ENCODE results near the gene SMARCA2.

Gene SMARCA2

GRCh38 chr9:2231101-2231500 lies 216.0 kb downstream of the SMARCA2 start:
- Histone ChIP-seq H3K36me3 (ENCODE audit: control insufficient read depth in 2 of 2, insufficient read depth in 2 of 2, low read length in 2 of 2) (no peaks in the 10 kb centered on the region), H3K27ac (ENCODE audit: low read depth in 2 of 2, low read length in 2 of 2) (no peak overlapping the region), H3K27me3 (ENCODE audit: control insufficient read depth in 2 of 2, insufficient read depth in 2 of 2, low read length in 2 of 2) (no peaks in the 10 kb centered on the region), H3K4me1 (ENCODE audit: control insufficient read depth in 2 of 2, insufficient read depth in 2 of 2, low read length in 2 of 2) (no peaks in the 10 kb centered on the region), H3K9me3 (ENCODE audit: control insufficient read depth in 2 of 2, low read length in 2 of 2) (no peaks in the 10 kb centered on the region), H3K9ac (ENCODE audit: low read depth in 1 of 2, low read length in 2 of 2) (no peak overlapping the region), H3K4me3 (ENCODE audit: low read length in 2 of 2) (no peak overlapping the region)

- no peak overlapping the region for H3K9ac ChIP-seq (ENCODE audit: low read depth in 1 of 2, low read length in 2 of 2)
- no peaks in the 10 kb centered on the region for H3K36me3 ChIP-seq (ENCODE audit: control insufficient read depth in 2 of 2, insufficient read depth in 2 of 2, low read length in 2 of 2)
- no peak overlapping the region for H3K27ac ChIP-seq (ENCODE audit: low read depth in 2 of 2, low read length in 2 of 2)
- H3K4me3 ChIP-seq (ENCODE audit: low read length in 2 of 2), result no peak overlapping the region
- H3K9me3 ChIP-seq (ENCODE audit: control insufficient read depth in 2 of 2, low read length in 2 of 2), result no peaks in the 10 kb centered on the region
- no peaks in the 10 kb centered on the region for H3K4me1 ChIP-seq (ENCODE audit: control insufficient read depth in 2 of 2, insufficient read depth in 2 of 2, low read length in 2 of 2)
- H3K27me3 ChIP-seq (ENCODE audit: control insufficient read depth in 2 of 2, insufficient read depth in 2 of 2, low read length in 2 of 2), result no peaks in the 10 kb centered on the region
Measured at GRCh38 chr9:2231829-2232228, 216.7 kb downstream of the SMARCA2 start.

- Histone ChIP-seq H3K4me3 (ENCODE audit: low read length in 2 of 2) (no peak overlapping the region), H3K27ac (ENCODE audit: low read depth in 2 of 2, low read length in 2 of 2) (no peak overlapping the region), H3K9me3 (ENCODE audit: control insufficient read depth in 2 of 2, low read length in 2 of 2) (no peaks in the 10 kb centered on the region), H3K36me3 (ENCODE audit: control insufficient read depth in 2 of 2, insufficient read depth in 2 of 2, low read length in 2 of 2) (no peaks in the 10 kb centered on the region), H3K4me1 (ENCODE audit: control insufficient read depth in 2 of 2, insufficient read depth in 2 of 2, low read length in 2 of 2) (no peaks in the 10 kb centered on the region), H3K27me3 (ENCODE audit: control insufficient read depth in 2 of 2, insufficient read depth in 2 of 2, low read length in 2 of 2) (no peaks in the 10 kb centered on the region), H3K9ac (ENCODE audit: low read depth in 1 of 2, low read length in 2 of 2) (no peak overlapping the region)
Measured at GRCh38 chr9:2233274-2233673, 218.1 kb downstream of the SMARCA2 start.

GRCh38 chr9:2234371-2234893 lies 219.3 kb downstream of the SMARCA2 start:
- Histone ChIP-seq H3K9me3 (ENCODE audit: control insufficient read depth in 2 of 2, low read length in 2 of 2) (no peaks in the 10 kb centered on the region), H3K4me3 (ENCODE audit: low read length in 2 of 2) (no peak overlapping the region), H3K9ac (ENCODE audit: low read depth in 1 of 2, low read length in 2 of 2) (no peak overlapping the region), H3K27ac (ENCODE audit: low read depth in 2 of 2, low read length in 2 of 2) (no peak overlapping the region), H3K27me3 (ENCODE audit: control insufficient read depth in 2 of 2, insufficient read depth in 2 of 2, low read length in 2 of 2) (no peaks in the 10 kb centered on the region), H3K36me3 (ENCODE audit: control insufficient read depth in 2 of 2, insufficient read depth in 2 of 2, low read length in 2 of 2) (no peaks in the 10 kb centered on the region), H3K4me1 (ENCODE audit: control insufficient read depth in 2 of 2, insufficient read depth in 2 of 2, low read length in 2 of 2) (no peaks in the 10 kb centered on the region)

- Histone ChIP-seq H3K36me3 (ENCODE audit: control insufficient read depth in 2 of 2, insufficient read depth in 2 of 2, low read length in 2 of 2) (no peaks in the 10 kb centered on the region), H3K9ac (ENCODE audit: low read depth in 1 of 2, low read length in 2 of 2) (no peak overlapping the region), H3K4me1 (ENCODE audit: control insufficient read depth in 2 of 2, insufficient read depth in 2 of 2, low read length in 2 of 2) (no peaks in the 10 kb centered on the region), H3K4me3 (ENCODE audit: low read length in 2 of 2) (no peak overlapping the region), H3K27me3 (ENCODE audit: control insufficient read depth in 2 of 2, insufficient read depth in 2 of 2, low read length in 2 of 2) (no peaks in the 10 kb centered on the region), H3K9me3 (ENCODE audit: control insufficient read depth in 2 of 2, low read length in 2 of 2) (no peaks in the 10 kb centered on the region), H3K27ac (ENCODE audit: low read depth in 2 of 2, low read length in 2 of 2) (no peak overlapping the region)
Measured at GRCh38 chr9:2235623-2236022, 220.5 kb downstream of the SMARCA2 start.

- no peak overlapping the region for H3K4me3 ChIP-seq (ENCODE audit: low read length in 2 of 2)
- no peak overlapping the region for H3K9ac ChIP-seq (ENCODE audit: low read depth in 1 of 2, low read length in 2 of 2)
- no peaks in the 10 kb centered on the region for H3K9me3 ChIP-seq (ENCODE audit: control insufficient read depth in 2 of 2, low read length in 2 of 2)
- H3K4me1 ChIP-seq (ENCODE audit: control insufficient read depth in 2 of 2, insufficient read depth in 2 of 2, low read length in 2 of 2), result peaks cover 0 to 3% of the 10 kb centered on the region in 2 donors
- no peaks in the 10 kb centered on the region for H3K27me3 ChIP-seq (ENCODE audit: control insufficient read depth in 2 of 2, insufficient read depth in 2 of 2, low read length in 2 of 2)
- H3K27ac ChIP-seq (ENCODE audit: low read depth in 2 of 2, low read length in 2 of 2), result no peak overlapping the region
- H3K36me3 ChIP-seq (ENCODE audit: control insufficient read depth in 2 of 2, insufficient read depth in 2 of 2, low read length in 2 of 2), result no peaks in the 10 kb centered on the region
Measured at GRCh38 chr9:2236850-2237249, 221.7 kb downstream of the SMARCA2 start.

- Histone ChIP-seq H3K36me3 (ENCODE audit: control insufficient read depth in 2 of 2, insufficient read depth in 2 of 2, low read length in 2 of 2) (no peaks in the 10 kb centered on the region), H3K9ac (ENCODE audit: low read depth in 1 of 2, low read length in 2 of 2) (peak overlapping the region in 1 of 2 donors; percentile 49), H3K27ac (ENCODE audit: low read depth in 2 of 2, low read length in 2 of 2) (no peak overlapping the region), H3K4me3 (ENCODE audit: low read length in 2 of 2) (peak overlapping the region; percentile 63 to 75), H3K4me1 (ENCODE audit: control insufficient read depth in 2 of 2, insufficient read depth in 2 of 2, low read length in 2 of 2) (peaks cover 11 to 12% of the 10 kb centered on the region in 2 donors), H3K9me3 (ENCODE audit: control insufficient read depth in 2 of 2, low read length in 2 of 2) (no peaks in the 10 kb centered on the region), H3K27me3 (ENCODE audit: control insufficient read depth in 2 of 2, insufficient read depth in 2 of 2, low read length in 2 of 2) (no peaks in the 10 kb centered on the region)
Measured at GRCh38 chr9:2241461-2241835, 226.3 kb downstream of the SMARCA2 start.

- H3K4me1 ChIP-seq (ENCODE audit: control insufficient read depth in 2 of 2, insufficient read depth in 2 of 2, low read length in 2 of 2), result peaks cover 11 to 12% of the 10 kb centered on the region in 2 donors
- peak overlapping the region; percentile 63 to 75 for H3K4me3 ChIP-seq (ENCODE audit: low read length in 2 of 2)
- no peaks in the 10 kb centered on the region for H3K9me3 ChIP-seq (ENCODE audit: control insufficient read depth in 2 of 2, low read length in 2 of 2)
- no peaks in the 10 kb centered on the region for H3K27me3 ChIP-seq (ENCODE audit: control insufficient read depth in 2 of 2, insufficient read depth in 2 of 2, low read length in 2 of 2)
- no peaks in the 10 kb centered on the region for H3K36me3 ChIP-seq (ENCODE audit: control insufficient read depth in 2 of 2, insufficient read depth in 2 of 2, low read length in 2 of 2)
- peak overlapping the region; percentile 59 to 75 for H3K9ac ChIP-seq (ENCODE audit: low read depth in 1 of 2, low read length in 2 of 2)
- peak overlapping the region; percentile 23 to 64 for H3K27ac ChIP-seq (ENCODE audit: low read depth in 2 of 2, low read length in 2 of 2)
Measured at GRCh38 chr9:2241836-2242741, 226.9 kb downstream of the SMARCA2 start.

GRCh38 chr9:2242831-2243330 lies 227.7 kb downstream of the SMARCA2 start:
- peak overlapping the region in 1 of 2 donors; percentile 64 for H3K27ac ChIP-seq (ENCODE audit: low read depth in 2 of 2, low read length in 2 of 2)

More at GRCh38 chr9:2242831-2243330, 227.7 kb downstream of the SMARCA2 start:
- Histone ChIP-seq H3K9ac (ENCODE audit: low read depth in 1 of 2, low read length in 2 of 2) (peak overlapping the region in 1 of 2 donors; percentile 59), H3K27me3 (ENCODE audit: control insufficient read depth in 2 of 2, insufficient read depth in 2 of 2, low read length in 2 of 2) (no peaks in the 10 kb centered on the region), H3K36me3 (ENCODE audit: control insufficient read depth in 2 of 2, insufficient read depth in 2 of 2, low read length in 2 of 2) (no peaks in the 10 kb centered on the region), H3K4me3 (ENCODE audit: low read length in 2 of 2) (peak overlapping the region; percentile 63 to 75), H3K9me3 (ENCODE audit: control insufficient read depth in 2 of 2, low read length in 2 of 2) (no peaks in the 10 kb centered on the region), H3K4me1 (ENCODE audit: control insufficient read depth in 2 of 2, insufficient read depth in 2 of 2, low read length in 2 of 2) (peaks cover 11 to 12% of the 10 kb centered on the region in 2 donors)

Data from mucosa of rectum (tissue), 2 donors.